ENCODE data around the gene HOXB5. TPM values are rescaled to one million over a fixed set of nuclear protein-coding genes. Genes with fewer than 3 reads are reported as not detected.

HOXB5 gene
- total and polyA plus RNA-seq, 12 donors: 0.12 to 10.5 (median 3.6) TPM

- intact Hi-C loops (cut with DNase I): no loop called here
- Histone ChIP-seq H3K27me3 (no peaks in the 10 kb centered on the region), H3K36me3 (replicated peaks in 1 of 2) (no peaks in the 10 kb centered on the region), H3K27ac (peak overlapping the region in 3 of 5 donors; percentile 13 to 89 (median 76)), H3K4me3 (no peak overlapping the region), H3K9me3 (replicated peaks in 1 of 3) (no peaks in the 10 kb centered on the region), H3K4me1 (replicated peaks in 1 of 2) (peaks cover 0 to 39% of the 10 kb centered on the region in 2 donors)
- WGBS, 4 donors: 38 to 62% (median 48%) methylated on average over 7 of the region's 7 CpGs
- DNase-seq: peak in 1 of 7 donors; percentile 6
- TF ChIP-seq POLR2A (IDR thresholded peaks at IDR 0.05) (no peak), CTCF (IDR thresholded peaks at IDR 0.05) (no peak)
Observed at GRCh38 chr17:48556576-48557401, 36.8 kb downstream of the HOXB5 start.

- TF ChIP-seq POLR2A (IDR thresholded peaks at IDR 0.05): no peak
- no peak for TF ChIP-seq CTCF (IDR thresholded peaks at IDR 0.05)
- no peaks in the 10 kb centered on the region for H3K9me3 ChIP-seq (replicated peaks in 1 of 3)
Observed at GRCh38 chr17:48556229-48556575, 37.4 kb downstream of the HOXB5 start.

GRCh38 chr17:48555258-48556228, 38.0 kb downstream of the HOXB5 start:
- Histone ChIP-seq H3K9me3 (replicated peaks in 1 of 3) (no peaks in the 10 kb centered on the region), H3K4me3 (peak overlapping the region in 2 of 4 donors; percentile 29 to 60), H3K27ac (peak overlapping the region; percentile 29 to 89 (median 66)), H3K4me1 (replicated peaks in 1 of 2) (peaks cover 0 to 36% of the 10 kb centered on the region in 2 donors), H3K27me3 (no peaks in the 10 kb centered on the region), H3K36me3 (replicated peaks in 1 of 2) (peaks cover 0 to 2% of the 10 kb centered on the region in 2 donors)
- peak in 5 of 7 donors; percentile 41 to 67 (median 63) for DNase-seq
- TF ChIP-seq CTCF (IDR thresholded peaks at IDR 0.05): peak in 5 of 6 experiments; percentile 6 to 41 (median 19)
- peak in 1 of 2 donors; percentile 9 for TF ChIP-seq POLR2A (IDR thresholded peaks at IDR 0.05)
- intact Hi-C loops (cut with DNase I): no loop called here
- 4 to 10% (median 7%) methylated on average over 20 to 36 of the region's 36 CpGs for WGBS, 4 donors

More at GRCh38 chr17:48556229-48556575, 37.4 kb downstream of the HOXB5 start:
- Histone ChIP-seq H3K36me3 (replicated peaks in 1 of 2) (no peaks in the 10 kb centered on the region), H3K4me3 (no peak overlapping the region), H3K4me1 (replicated peaks in 1 of 2) (peaks cover 0 to 39% of the 10 kb centered on the region in 2 donors), H3K27me3 (no peaks in the 10 kb centered on the region), H3K27ac (peak overlapping the region in 4 of 5 donors; percentile 30 to 89 (median 74))
- intact Hi-C loops (cut with DNase I): no loop called here
- WGBS, 4 donors: 48 to 68% (median 58%) methylated on average over 5 of the region's 5 CpGs
- DNase-seq: peak in 1 of 7 donors; percentile 12
